Activated CD4-positive, alpha-beta T cell treated with anti-CD3 and anti-CD28 coated beads, Interleukin-2, amount 10 ng/mL, durations not matched to agents 24 days and 14 days (primary cell): ENCODE results near the gene STATH. TPM values are rescaled to one million over a fixed set of nuclear protein-coding genes. Genes with fewer than 3 reads are reported as not detected.
"Not testable (repeated sequence)": the region's sequence is repeated elsewhere in the genome, so short reads cannot be mapped to it uniquely, and the experiment has no call there.

Source experiments
- DNase-seq: peaks from one replicate; pipeline ENCODE4 v3.0.0; 2022
- H3K27ac Mint-ChIP-seq: one replicate; pipeline ENCODE4 v1.8.0; 2022; ENCODE audit warnings: mild to moderate bottlenecking, mixed read lengths
- H3K27me3 Mint-ChIP-seq: one replicate; pipeline ENCODE4 v1.8.0; 2022; ENCODE audit warnings: mixed read lengths
- H3K36me3 Mint-ChIP-seq: one replicate; pipeline ENCODE4 v1.8.0; 2022; ENCODE audit warnings: low read depth, mild to moderate bottlenecking, mixed read lengths
- H3K4me1 Mint-ChIP-seq: one replicate; pipeline ENCODE4 v1.8.0; 2021; ENCODE audit warnings: mixed read lengths
- H3K4me3 Mint-ChIP-seq: one replicate; pipeline ENCODE4 v1.8.0; 2022; ENCODE audit warnings: mild to moderate bottlenecking, moderate library complexity, mixed read lengths
- H3K9me3 Mint-ChIP-seq: one replicate; pipeline ENCODE4 v1.8.0; 2021; ENCODE audit warnings: mixed read lengths
- intact Hi-C: fragments of 100-400 bp; cut with micrococcal nuclease; formaldehyde crosslinking; loops from one replicate; pipeline ENCODE4 v1.15.1; 2023
- total RNA-seq: library from RNA; stranded (reverse); gene quantifications from 2 replicates; pipeline ENCODE4 v1.2.3, GENCODE V29; 2022

STATH gene
- total RNA-seq, 1 donor from 2014 or later = not detected

- H3K4me1 Mint-ChIP-seq, intact Hi-C loops, H3K27ac Mint-ChIP-seq, H3K4me3 Mint-ChIP-seq, H3K27me3 Mint-ChIP-seq, H3K9me3 Mint-ChIP-seq, DNase-seq, H3K36me3 Mint-ChIP-seq: not testable (repeated sequence)
Measured at GRCh38 chr4:70019006-70019405, 23.2 kb downstream of the STATH start.

- Mint-ChIP-seq H3K9me3 (no peaks in the 10 kb centered on the region), H3K27ac (no peak overlapping the region), H3K36me3 (no peaks in the 10 kb centered on the region), H3K4me3 (no peak overlapping the region), H3K27me3 (no peaks in the 10 kb centered on the region), H3K4me1 (no peaks in the 10 kb centered on the region)
- no peak for DNase-seq
- intact Hi-C loops = no loop called here
Measured at GRCh38 chr4:70023218-70023617, 27.5 kb downstream of the STATH start.

- Mint-ChIP-seq H3K27ac (no peak overlapping the region), H3K4me3 (no peak overlapping the region), H3K36me3 (no peaks in the 10 kb centered on the region), H3K9me3 (no peaks in the 10 kb centered on the region), H3K27me3 (no peaks in the 10 kb centered on the region), H3K4me1 (no peaks in the 10 kb centered on the region)
- intact Hi-C loops = no loop called here
- DNase-seq = no peak
Measured at GRCh38 chr4:70027011-70027410, 31.2 kb downstream of the STATH start.

- H3K4me1 Mint-ChIP-seq, H3K9me3 Mint-ChIP-seq, intact Hi-C loops, H3K4me3 Mint-ChIP-seq, H3K36me3 Mint-ChIP-seq, H3K27me3 Mint-ChIP-seq, H3K27ac Mint-ChIP-seq, DNase-seq: not testable (repeated sequence)
Measured at GRCh38 chr4:70028159-70028558, 32.4 kb downstream of the STATH start, which contains the start of gene HTN3. Gene HTN3, plus strand, starts transcription at chr4:70028459. Its CDS starts 2,282 bp downstream, at chr4:70030741.

- H3K4me3 Mint-ChIP-seq, H3K4me1 Mint-ChIP-seq, intact Hi-C loops, H3K27ac Mint-ChIP-seq, H3K27me3 Mint-ChIP-seq, H3K9me3 Mint-ChIP-seq, H3K36me3 Mint-ChIP-seq, DNase-seq: not testable (repeated sequence)
Measured at GRCh38 chr4:70037559-70037958, 41.8 kb downstream of the STATH start.

GRCh38 chr4:70039928-70040327 lies 44.2 kb downstream of the STATH start:
- H3K4me3 Mint-ChIP-seq, H3K4me1 Mint-ChIP-seq, H3K9me3 Mint-ChIP-seq, DNase-seq, H3K36me3 Mint-ChIP-seq, intact Hi-C loops, H3K27me3 Mint-ChIP-seq, H3K27ac Mint-ChIP-seq: not testable (repeated sequence)

GRCh38 chr4:70041652-70042286 lies 46.0 kb downstream of the STATH start:
- intact Hi-C loops = no loop called here
- H3K27ac Mint-ChIP-seq = no peak overlapping the region
- H3K4me3 Mint-ChIP-seq = no peak overlapping the region
- no peaks in the 10 kb centered on the region for H3K27me3 Mint-ChIP-seq
- no peaks in the 10 kb centered on the region for H3K36me3 Mint-ChIP-seq
- no peaks in the 10 kb centered on the region for H3K4me1 Mint-ChIP-seq
- peaks cover 4% of the 10 kb centered on the region for H3K9me3 Mint-ChIP-seq
- DNase-seq = no peak

- DNase-seq, intact Hi-C loops, H3K9me3 Mint-ChIP-seq, H3K27me3 Mint-ChIP-seq, H3K27ac Mint-ChIP-seq, H3K4me3 Mint-ChIP-seq, H3K36me3 Mint-ChIP-seq, H3K4me1 Mint-ChIP-seq: not testable (repeated sequence)
Measured at GRCh38 chr4:70050138-70050537, 54.4 kb downstream of the STATH start, which contains the start of gene HTN1. Gene HTN1, plus strand, starts transcription at chr4:70050438. Its CDS starts 2,639 bp downstream, at chr4:70053077.

Other genes starting within 250 kb of the STATH start
- 0.19 and 0.23 TPM in 2 replicates for gene SULT1B1, start 235.3 kb upstream of the STATH start, total RNA-seq
- not detected in 2 replicates for gene SULT1E1, start 135.8 kb upstream of the STATH start, total RNA-seq
- gene CSN1S1, start 64.9 kb upstream of the STATH start, total RNA-seq = not detected in 2 replicates
- gene CSN2, start 30.2 kb upstream of the STATH start, total RNA-seq = not detected in 2 replicates
- not detected in 2 replicates for gene HTN3, start 32.5 kb downstream of the STATH start, total RNA-seq
- gene HTN1, start 54.5 kb downstream of the STATH start, total RNA-seq = not detected in 2 replicates
- not detected in 2 replicates for gene PRR27, start 158.3 kb downstream of the STATH start, total RNA-seq
- not detected in 2 replicates for gene ODAM, start 199.8 kb downstream of the STATH start, total RNA-seq
- gene FDCSP, start 230.2 kb downstream of the STATH start, total RNA-seq = not detected in 2 replicates
- not detected in 2 replicates for gene CSN3, start 246.6 kb downstream of the STATH start, total RNA-seq